ENCODE results near the gene KRTAP17-1. TPM values are rescaled to one million over a fixed set of nuclear protein-coding genes. Genes with fewer than 3 reads are reported as not detected.
"Not testable (repeated sequence)": the region's sequence is repeated elsewhere in the genome, so short reads cannot be mapped to it uniquely, and the experiment has no call there.

KRTAP17-1 gene
- polyA plus RNA-seq, 1 of the 3 experiments (the other 2 are of a cell fraction), result not detected

DNA sequence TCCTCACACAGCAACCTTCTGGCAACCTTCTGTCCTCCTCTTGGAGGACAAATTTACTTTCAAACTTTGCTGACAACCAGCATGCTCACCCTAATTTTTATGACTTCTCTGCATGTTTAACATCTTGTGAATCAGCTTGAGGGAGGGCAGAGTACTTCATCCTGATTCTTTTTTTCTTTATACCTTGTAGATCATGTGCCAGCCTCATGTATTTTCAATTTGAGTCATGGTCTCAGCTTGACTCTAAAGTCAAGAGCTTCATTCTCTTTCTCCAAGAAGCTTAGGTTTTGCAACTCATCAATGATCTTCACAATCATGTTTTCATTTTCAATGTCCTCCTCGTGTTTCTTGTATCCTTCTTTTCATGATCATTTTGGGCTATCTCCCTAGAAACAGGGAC is 43.7 kb downstream of the KRTAP17-1 start:
- Histone ChIP-seq H3K79me2 (ENCODE audit: insufficient read depth) (no peaks in the 10 kb centered on the region), H3K9ac (no peak overlapping the region), H3K27ac (ENCODE audit: low read depth in 2 of 2, low read length in 1 of 2) (no peak overlapping the region), H4K20me1 (ENCODE audit: insufficient read depth) (no peaks in the 10 kb centered on the region), H3K36me3 (replicated peaks in 1 of 2; ENCODE audit: control insufficient read depth in 1 of 2, insufficient read depth in 2 of 2, low read length in 1 of 2) (no peaks in the 10 kb centered on the region), H3K9me2 (no peaks in the 10 kb centered on the region), H3K27me3 (ENCODE audit: insufficient read depth) (no peaks in the 10 kb centered on the region), H3K4me3 (ENCODE audit: low read depth in 2 of 2, low read length in 1 of 2) (no peak overlapping the region), H3K4me1 (ENCODE audit: control insufficient read depth in 1 of 2, insufficient read depth in 2 of 2, low read depth in 1 of 2, low read length in 1 of 2) (no peaks in the 10 kb centered on the region), H3F3A (replicated peaks; ENCODE audit: insufficient read depth) (no peaks in the 10 kb centered on the region), H3K4me2 (no peak overlapping the region), H2AFZ (ENCODE audit: low read depth) (no peak overlapping the region), H3K9me3 (no peaks in the 10 kb centered on the region)
- ChIA-PET POLR2A (no interaction called here), CTCF (no interaction called here)
- 27% methylated on average over 1 of the region's 1 CpG for WGBS (ENCODE audit: low lambda C conversion rate)
- no peak for DNase-seq
- no peak for TF ChIP-seq USF1 (IDR thresholded peaks at IDR 0.05; ENCODE audit: borderline replicate concordance, low read depth)
- TF ChIP-seq USF2 (IDR thresholded peaks at IDR 0.05; ENCODE audit: borderline replicate concordance, low read depth, low read length), result no peak
- no peak for TF ChIP-seq RAD21 (IDR thresholded peaks at IDR 0.05; ENCODE audit: low read length)
- TF ChIP-seq TEAD4 (IDR thresholded peaks at IDR 0.05; ENCODE audit: borderline replicate concordance, insufficient read depth), result no peak
- no peak for TF ChIP-seq YY1 (IDR thresholded peaks at IDR 0.05; ENCODE audit: low read depth)
- TF ChIP-seq MXI1 (IDR thresholded peaks at IDR 0.05; ENCODE audit: low read depth, low read length), result no peak
- TF ChIP-seq SMC3 (IDR thresholded peaks at IDR 0.05; ENCODE audit: low read depth, low read length), result no peak
- no peak for TF ChIP-seq CHD2 (IDR thresholded peaks at IDR 0.05; ENCODE audit: low read length, partially characterized antibody)
- TF ChIP-seq RXRA (IDR thresholded peaks at IDR 0.05; ENCODE audit: borderline replicate concordance, low read depth), result no peak
- no peak for TF ChIP-seq SIN3A (IDR thresholded peaks at IDR 0.05; ENCODE audit: borderline replicate concordance, low read depth, low read length)
- TF ChIP-seq TCF12 (IDR thresholded peaks at IDR 0.05), result no peak
- no peak for TF ChIP-seq FOSL2 (IDR thresholded peaks at IDR 0.05; ENCODE audit: borderline replicate concordance, low read depth)
- no peak for TF ChIP-seq ELF1 (IDR thresholded peaks at IDR 0.05)
- TF ChIP-seq POLR2AphosphoS5 (IDR thresholded peaks at IDR 0.05; ENCODE audit: low read depth, low read length), result no peak
- TF ChIP-seq, protein P1, sequence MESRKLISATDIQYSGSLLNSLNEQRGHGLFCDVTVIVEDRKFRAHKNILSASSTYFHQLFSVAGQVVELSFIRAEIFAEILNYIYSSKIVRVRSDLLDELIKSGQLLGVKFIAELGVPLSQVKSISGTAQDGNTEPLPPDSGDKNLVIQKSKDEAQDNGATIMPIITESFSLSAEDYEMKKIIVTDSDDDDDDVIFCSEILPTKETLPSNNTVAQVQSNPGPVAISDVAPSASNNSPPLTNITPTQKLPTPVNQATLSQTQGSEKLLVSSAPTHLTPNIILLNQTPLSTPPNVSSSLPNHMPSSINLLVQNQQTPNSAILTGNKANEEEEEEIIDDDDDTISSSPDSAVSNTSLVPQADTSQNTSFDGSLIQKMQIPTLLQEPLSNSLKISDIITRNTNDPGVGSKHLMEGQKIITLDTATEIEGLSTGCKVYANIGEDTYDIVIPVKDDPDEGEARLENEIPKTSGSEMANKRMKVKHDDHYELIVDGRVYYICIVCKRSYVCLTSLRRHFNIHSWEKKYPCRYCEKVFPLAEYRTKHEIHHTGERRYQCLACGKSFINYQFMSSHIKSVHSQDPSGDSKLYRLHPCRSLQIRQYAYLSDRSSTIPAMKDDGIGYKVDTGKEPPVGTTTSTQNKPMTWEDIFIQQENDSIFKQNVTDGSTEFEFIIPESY (IDR thresholded peaks at IDR 0.05; ENCODE audit: borderline replicate concordance, low read depth), result no peak
- TF ChIP-seq NRF1 (IDR thresholded peaks at IDR 0.05; ENCODE audit: low read depth, low read length), result no peak
- no peak for TF ChIP-seq RCOR1 (IDR thresholded peaks at IDR 0.05; ENCODE audit: low read length)
- TF ChIP-seq EZH2phosphoT487 (IDR thresholded peaks at IDR 0.05; ENCODE audit: borderline replicate concordance, low read depth), result no peak

- H3K9me3 ChIP-seq; H3K9ac ChIP-seq; CTCF ChIA-PET; H3K27me3 ChIP-seq (ENCODE audit: insufficient read depth); H3F3A ChIP-seq (replicated peaks; ENCODE audit: insufficient read depth); H2AFZ ChIP-seq (ENCODE audit: low read depth); H3K4me2 ChIP-seq; H3K27ac ChIP-seq (ENCODE audit: low read depth in 2 of 2, low read length in 1 of 2); H3K79me2 ChIP-seq (ENCODE audit: insufficient read depth); H3K9me2 ChIP-seq; DNase-seq; H3K36me3 ChIP-seq (replicated peaks in 1 of 2; ENCODE audit: control insufficient read depth in 1 of 2, insufficient read depth in 2 of 2, low read length in 1 of 2); H3K4me1 ChIP-seq (ENCODE audit: control insufficient read depth in 1 of 2, insufficient read depth in 2 of 2, low read depth in 1 of 2, low read length in 1 of 2); POLR2A ChIA-PET; H3K4me3 ChIP-seq (ENCODE audit: low read depth in 2 of 2, low read length in 1 of 2); H4K20me1 ChIP-seq (ENCODE audit: insufficient read depth): not testable (repeated sequence)
- WGBS (ENCODE audit: low lambda C conversion rate), result no CpG with 5 or more reads among the region's 1 CpG
Observed at GRCh38 chr17:41271323-41271722, 44.2 kb downstream of the KRTAP17-1 start.

Data from SK-N-SH (cell line).